H1 (cell line): ENCODE data around the gene NUBPL. TPM values are rescaled to one million over a fixed set of nuclear protein-coding genes. Genes with fewer than 3 reads are reported as not detected.

Source experiments
- CTCF ChIA-PET: fragments of 300-600 bp; sonication (Branson Sonifier 250); formaldehyde crosslinking; loops from one replicate; lab custom pipeline; 2021; ENCODE audit not compliant: partially characterized antibody; lab: Charles Lee
- POLR2A ChIA-PET: fragments of 300-600 bp; sonication (Branson Sonifier 250); formaldehyde crosslinking; loops from one replicate; lab custom pipeline; 2021; ENCODE audit warnings: inconsistent platforms; ENCODE audit not compliant: partially characterized antibody; lab: Charles Lee
- DNase-seq, 2 experiments: peaks; one replicate each; pipeline versions ENCODE4 v3.0.0 to v3.0.0-alpha.2; 2010 to 2022; ENCODE audit warnings: low spot score in 2 of 2, low read depth in 1 of 2, mixed read lengths in 1 of 2
- FAIRE-seq: peaks from 2 replicates; lab custom pipeline; 2011; peaks lifted over from hg19 to GRCh38; lab: Jason Lieb, UNC
- H2AFZ ChIP-seq: 2 replicates; pipeline ENCODE4 v1.8.1; 2012; ENCODE audit warnings: low read length, inconsistent platforms
- H2AK5ac ChIP-seq: 2 replicates; pipeline ENCODE4 v1.6.1; 2013; ENCODE audit warnings: low read depth, low read length
- H2BK120ac ChIP-seq: replicated peaks from 2 replicates; pipeline ENCODE3; 2013; ENCODE audit warnings: low read depth, low read length, inconsistent platforms
- H2BK12ac ChIP-seq: 2 replicates; pipeline ENCODE4 v1.6.1; 2013; ENCODE audit warnings: low read depth, low read length
- H2BK15ac ChIP-seq: 2 replicates; pipeline ENCODE4 v1.6.1; 2013; ENCODE audit warnings: low read length
- H2BK20ac ChIP-seq: 2 replicates; pipeline ENCODE4 v1.6.1; 2013; ENCODE audit warnings: low read length
- H2BK5ac ChIP-seq: 2 replicates; pipeline ENCODE4 v1.6.1; 2013; ENCODE audit warnings: low read depth, low read length
- H3K14ac ChIP-seq: 2 replicates; pipeline ENCODE4 v1.6.1; 2013; ENCODE audit warnings: inconsistent platforms; ENCODE audit not compliant: insufficient read length
- H3K18ac ChIP-seq: 2 replicates; pipeline ENCODE4 v1.6.1; 2013; ENCODE audit warnings: low read length; ENCODE audit errors: extremely low read depth
- H3K23ac ChIP-seq: 2 replicates; pipeline ENCODE4 v1.6.1; 2013; ENCODE audit warnings: inconsistent platforms; ENCODE audit not compliant: insufficient read length
- H3K23me2 ChIP-seq: 2 replicates; pipeline ENCODE4 v1.6.1; 2013; ENCODE audit warnings: low read depth, low read length
- H3K27ac ChIP-seq: 2 replicates; pipeline ENCODE4 v1.6.1; 2011; ENCODE audit warnings: low read depth, low read length, inconsistent platforms
- H3K27me3 ChIP-seq, 4 experiments: replicated peaks in 1 of 4; 1 replicate in 1 of 4; 2 replicates in 3 of 4; pipeline versions ENCODE4 v1.6.1 to v1.8.1; 2011 to 2013; ENCODE audit warnings: low read length in 3 of 4, mild to moderate bottlenecking in 3 of 4, inconsistent platforms in 2 of 4, mixed read lengths in 2 of 4, moderate library complexity in 1 of 4; ENCODE audit not compliant: control insufficient read depth in 3 of 4, insufficient read depth in 3 of 4; ENCODE audit errors: extremely low read depth in 1 of 4
- H3K36me3 ChIP-seq, 4 experiments: 2 replicates each; pipeline versions ENCODE4 v1.6.1 to v1.8.1; 2011 to 2013; ENCODE audit warnings: mild to moderate bottlenecking in 4 of 4, low read length in 3 of 4, moderate library complexity in 2 of 4, control low read depth in 1 of 4, inconsistent platforms in 1 of 4; ENCODE audit not compliant: insufficient read depth in 4 of 4, control insufficient read depth in 2 of 4
- H3K4ac ChIP-seq: replicated peaks from 2 replicates; pipeline ENCODE3; 2013; ENCODE audit warnings: low read length, low read depth, mixed read lengths, inconsistent platforms; ENCODE audit not compliant: insufficient read length
- H3K4me1 ChIP-seq, 4 experiments: replicated peaks in 1 of 4; 1 replicate in 1 of 4; 2 replicates in 3 of 4; pipeline versions ENCODE4 v1.6.1 to v1.8.1; 2011 to 2013; ENCODE audit warnings: low read length in 3 of 4, inconsistent platforms in 2 of 4, mixed read lengths in 1 of 4; ENCODE audit not compliant: insufficient read depth in 4 of 4, control insufficient read depth in 3 of 4
- H3K4me2 ChIP-seq, 2 experiments: 2 replicates each; pipeline versions ENCODE4 v1.6.1 to v1.8.1; 2011 to 2013; ENCODE audit warnings: low read depth in 2 of 2, low read length in 2 of 2, control low read depth in 1 of 2, inconsistent platforms in 1 of 2, mild to moderate bottlenecking in 1 of 2; ENCODE audit not compliant: insufficient read depth in 1 of 2
- H3K4me3 ChIP-seq, 4 experiments: fragments of 200-600, 300-600 bp in 1 of 4; sonication (generic), shearing (Covaris generic), sonication (Bioruptor Twin) in 1 of 4; 2 replicates each; pipeline versions ENCODE4 v1.5.1 to v1.8.1; 2011 to 2016; ENCODE audit warnings: low read length in 4 of 4, low read depth in 3 of 4, control low read depth in 2 of 4, inconsistent platforms in 2 of 4, mild to moderate bottlenecking in 2 of 4, mixed read lengths in 1 of 4, moderate library complexity in 1 of 4; ENCODE audit not compliant: insufficient read depth in 2 of 4; ENCODE audit errors: extremely low read depth in 1 of 4
- H3K56ac ChIP-seq: replicated peaks from 2 replicates; pipeline ENCODE3; 2013; ENCODE audit warnings: low read depth, mild to moderate bottlenecking, mixed read lengths, low read length, inconsistent platforms; ENCODE audit not compliant: insufficient read length
- H3K79me1 ChIP-seq: 2 replicates; pipeline ENCODE4 v1.6.1; 2013; ENCODE audit warnings: low read depth, low read length, control low read depth
- H3K79me2 ChIP-seq, 2 experiments: 2 replicates each; pipeline versions ENCODE4 v1.6.1 to v1.8.1; 2012 to 2013; ENCODE audit warnings: low read length in 2 of 2, mild to moderate bottlenecking in 2 of 2, inconsistent platforms in 1 of 2; ENCODE audit not compliant: insufficient read depth in 2 of 2, control insufficient read depth in 1 of 2
- H3K9ac ChIP-seq, 4 experiments: replicated peaks in 1 of 4; 1 replicate in 1 of 4; 2 replicates in 3 of 4; pipeline versions ENCODE4 v1.6.1 to v1.8.1; 2011 to 2013; ENCODE audit warnings: low read depth in 3 of 4, low read length in 3 of 4, control low read depth in 2 of 4, mild to moderate bottlenecking in 2 of 4, moderate library complexity in 2 of 4, inconsistent platforms in 1 of 4; ENCODE audit errors: extremely low read depth in 1 of 4
- H3K9me3 ChIP-seq, 2 experiments: 2 replicates each; pipeline versions ENCODE4 v1.6.1 to v1.8.1; 2012 to 2013; ENCODE audit warnings: mild to moderate bottlenecking in 2 of 2, moderate library complexity in 2 of 2, control low read depth in 1 of 2, inconsistent platforms in 1 of 2, low read depth in 1 of 2, low read length in 1 of 2, mixed read lengths in 1 of 2; ENCODE audit not compliant: insufficient read depth in 2 of 2
- H4K20me1 ChIP-seq, 2 experiments: replicated peaks in 1 of 2; 2 replicates each; pipeline versions ENCODE3 to v1.8.1; 2011 to 2013; ENCODE audit warnings: inconsistent platforms in 2 of 2, low read length in 2 of 2, mild to moderate bottlenecking in 1 of 2; ENCODE audit not compliant: insufficient read depth in 2 of 2, control insufficient read depth in 1 of 2
- H4K5ac ChIP-seq: 2 replicates; pipeline ENCODE4 v1.6.1; 2013; ENCODE audit warnings: low read length, low read depth, mixed read lengths, inconsistent platforms; ENCODE audit not compliant: insufficient read length
- H4K8ac ChIP-seq: 2 replicates; pipeline ENCODE4 v1.8.0; 2013; ENCODE audit warnings: mild to moderate bottlenecking, moderate library complexity, low read length, inconsistent platforms; ENCODE audit not compliant: insufficient read depth; ENCODE audit errors: extremely low read depth
- H4K91ac ChIP-seq: replicated peaks from 2 replicates; pipeline ENCODE3; 2013; ENCODE audit warnings: low read length, mixed read lengths, inconsistent platforms; ENCODE audit not compliant: insufficient read length
- POLR2AphosphoS5 ChIP-seq: IDR thresholded peaks from 2 replicates; pipeline ENCODE4 v1.6.1; 2011; ENCODE audit warnings: low read depth, low read length
- SP4 ChIP-seq: IDR thresholded peaks from 2 replicates; pipeline ENCODE4 v1.6.1; 2012; ENCODE audit warnings: low read length, inconsistent platforms
- WGBS, 2 experiments: shearing (Covaris generic) in 1 of 2; methylation state at CpG; one replicate each; pipeline versions ENCODE4 v1.1.6 to v1.1.7; 2013 to 2015; ENCODE audit warnings: low lambda C conversion rate in 2 of 2, mixed read lengths in 2 of 2, inconsistent platforms in 1 of 2, low coverage in 1 of 2, missing lambda C conversion rate in 1 of 2; ENCODE audit not compliant: insufficient replicate concordance in 2 of 2, insufficient coverage in 1 of 2, insufficient read length in 1 of 2; ENCODE audit errors: extremely low coverage in 1 of 2, missing lambda C conversion rate in 1 of 2; 5-methylcytosine and 5-hydroxymethylcytosine counted together
- polyA plus RNA-seq, 7 experiments: library from polyadenylated mRNA; depleted of rRNA in 3 of 7; stranded (reverse) in 5 of 7; unstranded in 2 of 7; fragments of >200 nt in 5 of 7; fragments of 200-250 nt in 2 of 7; gene quantifications; 1 replicate in 5 of 7; 2 replicates in 1 of 7; 4 replicates in 1 of 7; pipeline versions ENCODE4 v1.2.1 to v1.2.3, GENCODE V29; 2011 to 2013; ENCODE audit warnings: missing spikeins in 2 of 7, mixed read lengths in 2 of 7
- total RNA-seq: library from RNA; stranded (reverse); fragmentation: NEBNext Ultra II Directional; extraction: Animal tissue kit (Norgen Biotek cat#: 25700); gene quantifications from 2 replicates; pipeline ENCODE4 v1.2.1, GENCODE V29; 2021

Gene NUBPL
- total and polyA plus RNA-seq, 2 of the 8 experiments (the other 6 are each of a cell fraction or from before 2014, with no cell fraction given): 1.6 to 6.8 TPM

GRCh38 chr14:31785574-31785973, 224.4 kb downstream of the NUBPL start:
- Histone ChIP-seq H4K8ac (no peak overlapping the region), H4K20me1 (no peaks in the 10 kb centered on the region), H3K9me3 (peaks cover 20 to 43% of the 10 kb centered on the region in 2 experiments), H2BK120ac (no peak overlapping the region), H2BK12ac (no peak overlapping the region), H4K5ac (no peak overlapping the region), H3K23me2 (no peaks in the 10 kb centered on the region), H2BK20ac (no peak overlapping the region), H3K56ac (no peak overlapping the region), H2AK5ac (no peak overlapping the region), H2AFZ (no peak overlapping the region), H3K4me2 (no peak overlapping the region), H3K4ac (no peak overlapping the region), H3K36me3 (no peaks in the 10 kb centered on the region; a peak in 1 of 8 replicates), H3K27me3 (no peaks in the 10 kb centered on the region), H3K23ac (no peak overlapping the region), H3K4me3 (no peak overlapping the region), H3K4me1 (no peaks in the 10 kb centered on the region), H3K79me1 (no peaks in the 10 kb centered on the region), H4K91ac (no peak overlapping the region), H3K9ac (no peak overlapping the region), H3K14ac (no peak overlapping the region), H3K18ac (no peak overlapping the region), H3K79me2 (no peaks in the 10 kb centered on the region), H2BK15ac (no peak overlapping the region), H3K27ac (no peak overlapping the region), H2BK5ac (no peak overlapping the region)
- no peak for DNase-seq
- POLR2A ChIA-PET: no interaction called here
- no peak for TF ChIP-seq SP4
- no peak for TF ChIP-seq POLR2AphosphoS5
- no peak for FAIRE-seq
- WGBS, 2 experiments: 71% methylated on average over 1 of the region's 1 CpG; no CpG with 5 or more reads in 1 of the 2 experiments
- CTCF ChIA-PET: no interaction called here
